SK-N-SH (cell line): ENCODE data around the gene MRGPRG. TPM values are rescaled to one million over a fixed set of nuclear protein-coding genes. Genes with fewer than 3 reads are reported as not detected.

Experiments
- CTCF ChIA-PET: fragments of 300-600, 350-600 bp; formaldehyde crosslinking; extraction: SDS; loops from one replicate; lab custom pipeline; 2021; lab: Yijun Ruan, JAX
- POLR2A ChIA-PET: fragments of 350-600 bp; sonication (Branson Sonifier 250); formaldehyde crosslinking; extraction: SDS; loops from one replicate; lab custom pipeline; 2020; ENCODE audit warnings: antibody characterized with exemption, inconsistent platforms; lab: Yijun Ruan, JAX
- DNase-seq: peaks from one replicate; pipeline ENCODE4 v3.0.0; 2012
- H2AFZ ChIP-seq: fragments of 200-600 bp; sonication (generic); 2 replicates; pipeline ENCODE4 v1.8.1; 2016; ENCODE audit warnings: antibody characterized with exemption, mild to moderate bottlenecking, low read depth
- H3F3A ChIP-seq: fragments of 200-600 bp; sonication (generic); replicated peaks from 2 replicates; pipeline ENCODE3; 2016; ENCODE audit warnings: antibody characterized with exemption, mild to moderate bottlenecking; ENCODE audit not compliant: insufficient read depth
- H3K27ac ChIP-seq, 2 experiments: fragments of 200-500 bp in 1 of 2; fragments of 200-600 bp in 1 of 2; sonication (Bioruptor generic) in 1 of 2; sonication (generic), shearing (Covaris generic) in 1 of 2; 2 replicates each; pipeline versions ENCODE4 v1.5.1 to v1.6.1; 2014 to 2016; ENCODE audit warnings: low read depth in 2 of 2, inconsistent platforms in 1 of 2, low read length in 1 of 2, mild to moderate bottlenecking in 1 of 2, mixed read lengths in 1 of 2
- H3K27me3 ChIP-seq: fragments of 200-600 bp; sonication (generic), shearing (Covaris generic); 2 replicates; pipeline ENCODE4 v1.6.1; 2016; ENCODE audit warnings: mixed run types; ENCODE audit not compliant: insufficient read depth
- H3K36me3 ChIP-seq, 2 experiments: fragments of 200-500 bp in 1 of 2; fragments of 200-600 bp in 1 of 2; sonication (Bioruptor generic) in 1 of 2; sonication (generic) in 1 of 2; replicated peaks in 1 of 2; 2 replicates each; pipeline versions ENCODE3 to v1.5.1; 2014 to 2016; ENCODE audit warnings: low read length in 1 of 2, mild to moderate bottlenecking in 1 of 2; ENCODE audit not compliant: insufficient read depth in 2 of 2, control insufficient read depth in 1 of 2
- H3K4me1 ChIP-seq, 2 experiments: fragments of 200-500 bp in 1 of 2; fragments of 200-600 bp in 1 of 2; sonication (Bioruptor generic) in 1 of 2; sonication (generic), shearing (Covaris generic) in 1 of 2; 2 replicates each; pipeline versions ENCODE4 v1.5.1 to v1.6.1; 2014 to 2016; ENCODE audit warnings: low read depth in 1 of 2, low read length in 1 of 2, mixed run types in 1 of 2; ENCODE audit not compliant: insufficient read depth in 2 of 2, control insufficient read depth in 1 of 2
- H3K4me2 ChIP-seq: fragments of 200-600 bp; sonication (generic), shearing (Covaris generic); 2 replicates; pipeline ENCODE4 v1.6.1; 2017; ENCODE audit warnings: mixed run types
- H3K4me3 ChIP-seq, 2 experiments: fragments of 200-500 bp in 1 of 2; fragments of 200-600 bp in 1 of 2; sonication (Bioruptor generic) in 1 of 2; sonication (generic), shearing (Covaris generic) in 1 of 2; 2 replicates each; pipeline versions ENCODE4 v1.5.1 to v1.8.1; 2014 to 2016; ENCODE audit warnings: low read depth in 2 of 2, inconsistent platforms in 1 of 2, low read length in 1 of 2, mild to moderate bottlenecking in 1 of 2, mixed read lengths in 1 of 2, moderate library complexity in 1 of 2
- H3K79me2 ChIP-seq: fragments of 200-600 bp; sonication (generic); 2 replicates; pipeline ENCODE4 v1.8.1; 2017; ENCODE audit warnings: mild to moderate bottlenecking; ENCODE audit not compliant: insufficient read depth
- H3K9ac ChIP-seq: fragments of 200-600 bp; sonication (generic); 2 replicates; pipeline ENCODE4 v1.6.1; 2017; ENCODE audit warnings: mixed run types
- H3K9me2 ChIP-seq: fragments of 200-600 bp; sonication (generic); 2 replicates; pipeline ENCODE4 v1.6.1; 2017; ENCODE audit warnings: mixed run types
- H3K9me3 ChIP-seq: fragments of 200-600 bp; sonication (generic); 2 replicates; pipeline ENCODE4 v1.6.1; 2017; ENCODE audit warnings: mixed run types, mild to moderate bottlenecking, moderate library complexity
- H4K20me1 ChIP-seq: fragments of 200-600 bp; sonication (generic); 2 replicates; pipeline ENCODE4 v1.6.1; 2017; ENCODE audit warnings: mild to moderate bottlenecking, mixed run types; ENCODE audit not compliant: insufficient read depth
- CHD2 ChIP-seq: fragments of 150-350 bp; IDR thresholded peaks from 2 replicates; pipeline ENCODE4 v1.6.1; 2018; ENCODE audit warnings: low read length; ENCODE audit not compliant: partially characterized antibody
- EZH2phosphoT487 ChIP-seq: fragments of 200-600 bp; sonication (generic); IDR thresholded peaks from 2 replicates; pipeline ENCODE4 v1.6.1; 2017; ENCODE audit warnings: low read depth, mixed run types, mild to moderate bottlenecking, antibody characterized with exemption, moderate library complexity, borderline replicate concordance
- FOXJ3 ChIP-seq: sonication (generic); formaldehyde crosslinking; IDR thresholded peaks from 2 replicates; pipeline ENCODE4 v1.5.1; 2020; ENCODE audit warnings: mild to moderate bottlenecking, missing genetic modification reagents
- GABPA ChIP-seq: IDR thresholded peaks from 2 replicates; pipeline ENCODE4 v1.4.0; 2012; ENCODE audit warnings: low read depth, mild to moderate bottlenecking
- GATA2 ChIP-seq: sonication (generic); formaldehyde crosslinking; IDR thresholded peaks from 2 replicates; pipeline ENCODE4 v1.5.0; 2020; ENCODE audit warnings: mild to moderate bottlenecking, missing genetic modification reagents
- JUND ChIP-seq: IDR thresholded peaks from 2 replicates; pipeline ENCODE4 v1.4.0; 2012
- NFIC ChIP-seq: IDR thresholded peaks from 2 replicates; pipeline ENCODE4 v1.4.0; 2012; ENCODE audit warnings: borderline replicate concordance
- NRF1 ChIP-seq: IDR thresholded peaks from 2 replicates; pipeline ENCODE4 v1.6.1; 2012; ENCODE audit warnings: low read depth, mild to moderate bottlenecking, low read length
- POLR2AphosphoS5 ChIP-seq: IDR thresholded peaks from 2 replicates; pipeline ENCODE4 v1.6.1; 2012; ENCODE audit warnings: low read depth, low read length
- RAD21 ChIP-seq: IDR thresholded peaks from 2 replicates; pipeline ENCODE4 v1.6.1; 2012; ENCODE audit warnings: mild to moderate bottlenecking, low read length
- SIN3A ChIP-seq: IDR thresholded peaks from 2 replicates; pipeline ENCODE4 v1.6.1; 2012; ENCODE audit warnings: low read depth, mild to moderate bottlenecking, low read length, moderate library complexity, borderline replicate concordance
- SMC3 ChIP-seq: IDR thresholded peaks from 2 replicates; pipeline ENCODE4 v1.6.1; 2012; ENCODE audit warnings: low read depth, low read length, improper control_type of control experiment
- TAF1 ChIP-seq: IDR thresholded peaks from 2 replicates; pipeline ENCODE4 v1.6.1; 2012; ENCODE audit warnings: low read depth, mild to moderate bottlenecking, low read length, moderate library complexity, borderline replicate concordance
- TCF12 ChIP-seq: IDR thresholded peaks from 2 replicates; pipeline ENCODE4 v1.4.0; 2012
- TEAD4 ChIP-seq: IDR thresholded peaks from 2 replicates; pipeline ENCODE4 v1.4.0; 2012; ENCODE audit warnings: mild to moderate bottlenecking, borderline replicate concordance; ENCODE audit not compliant: insufficient read depth
- YY1 ChIP-seq: IDR thresholded peaks from 2 replicates; pipeline ENCODE4 v1.4.0; 2012; ENCODE audit warnings: low read depth, mild to moderate bottlenecking
- WGBS: methylation state at CpG from one replicate; pipeline ENCODE4 v1.1.6; 2017; ENCODE audit warnings: low lambda C conversion rate; 5-methylcytosine and 5-hydroxymethylcytosine counted together
- polyA plus RNA-seq, 3 experiments: library from polyadenylated mRNA; depleted of rRNA; stranded (reverse); fragments of >200 nt; gene quantifications; 2 replicates each; pipeline ENCODE4 v1.2.3, GENCODE V29; 2012
- TF ChIP-seq, protein P1 (sequence below): IDR thresholded peaks from 2 replicates; pipeline ENCODE4 v1.4.0; 2012; ENCODE audit warnings: low read depth
- TF ChIP-seq, protein P2 (sequence below): fragments of 200-600 bp; sonication (generic); IDR thresholded peaks from 2 replicates; pipeline ENCODE4 v1.6.1; 2017; ENCODE audit warnings: antibody characterized with exemption, mild to moderate bottlenecking, moderate library complexity
- TF ChIP-seq, protein P3 (sequence below): IDR thresholded peaks from 2 replicates; pipeline ENCODE4 v1.6.1; 2012; ENCODE audit warnings: mild to moderate bottlenecking, low read depth, low read length, moderate library complexity

The MRGPRG gene
- polyA plus RNA-seq, 1 of the 3 experiments (the other 2 are of a cell fraction) = not detected

DNA sequence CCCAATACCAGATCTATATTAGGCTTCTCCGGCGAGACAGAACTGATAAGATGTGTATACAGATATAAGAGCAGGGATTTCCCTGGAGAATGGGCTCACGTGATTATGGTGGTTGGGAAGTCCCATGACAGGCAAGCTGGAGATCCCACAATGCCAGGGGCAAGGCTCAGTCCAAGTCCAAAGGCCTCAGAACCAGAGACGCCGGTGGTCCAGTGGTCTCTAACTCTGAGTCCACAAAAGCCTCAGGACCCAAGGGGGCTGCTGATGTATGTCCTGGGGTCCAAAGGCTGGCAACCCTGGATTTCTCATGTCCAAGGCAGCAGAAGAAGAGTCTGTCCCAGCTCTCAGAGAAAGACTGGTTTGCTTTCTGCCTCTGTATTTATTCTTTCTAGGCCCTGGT lies 37.7 kb downstream of the MRGPRG start:
- H3K4me3 ChIP-seq = no peak overlapping the region
- ChIA-PET CTCF (no interaction called here), POLR2A (no interaction called here)
- no peaks in the 10 kb centered on the region for H3K9me2 ChIP-seq
- no peak for TF ChIP-seq NRF1
- no peak for TF ChIP-seq FOXJ3 (CRISPR knock-in tag)
- TF ChIP-seq, protein P1, sequence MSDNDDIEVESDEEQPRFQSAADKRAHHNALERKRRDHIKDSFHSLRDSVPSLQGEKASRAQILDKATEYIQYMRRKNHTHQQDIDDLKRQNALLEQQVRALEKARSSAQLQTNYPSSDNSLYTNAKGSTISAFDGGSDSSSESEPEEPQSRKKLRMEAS = no peak
- no peak for TF ChIP-seq TAF1
- no peak for TF ChIP-seq GABPA
- no peak for TF ChIP-seq SMC3
- TF ChIP-seq YY1 = no peak
- no peak for TF ChIP-seq RAD21
- TF ChIP-seq, protein P2, sequence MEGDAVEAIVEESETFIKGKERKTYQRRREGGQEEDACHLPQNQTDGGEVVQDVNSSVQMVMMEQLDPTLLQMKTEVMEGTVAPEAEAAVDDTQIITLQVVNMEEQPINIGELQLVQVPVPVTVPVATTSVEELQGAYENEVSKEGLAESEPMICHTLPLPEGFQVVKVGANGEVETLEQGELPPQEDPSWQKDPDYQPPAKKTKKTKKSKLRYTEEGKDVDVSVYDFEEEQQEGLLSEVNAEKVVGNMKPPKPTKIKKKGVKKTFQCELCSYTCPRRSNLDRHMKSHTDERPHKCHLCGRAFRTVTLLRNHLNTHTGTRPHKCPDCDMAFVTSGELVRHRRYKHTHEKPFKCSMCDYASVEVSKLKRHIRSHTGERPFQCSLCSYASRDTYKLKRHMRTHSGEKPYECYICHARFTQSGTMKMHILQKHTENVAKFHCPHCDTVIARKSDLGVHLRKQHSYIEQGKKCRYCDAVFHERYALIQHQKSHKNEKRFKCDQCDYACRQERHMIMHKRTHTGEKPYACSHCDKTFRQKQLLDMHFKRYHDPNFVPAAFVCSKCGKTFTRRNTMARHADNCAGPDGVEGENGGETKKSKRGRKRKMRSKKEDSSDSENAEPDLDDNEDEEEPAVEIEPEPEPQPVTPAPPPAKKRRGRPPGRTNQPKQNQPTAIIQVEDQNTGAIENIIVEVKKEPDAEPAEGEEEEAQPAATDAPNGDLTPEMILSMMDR = no peak
- TF ChIP-seq TEAD4 = no peak
- no peak for TF ChIP-seq POLR2AphosphoS5
- TF ChIP-seq GATA2 (CRISPR knock-in tag) = no peak
- no peak for TF ChIP-seq TCF12
- TF ChIP-seq JUND = no peak
- TF ChIP-seq NFIC = no peak
- no peak for TF ChIP-seq CHD2
- no peak for TF ChIP-seq EZH2phosphoT487
- no peak for TF ChIP-seq SIN3A
- TF ChIP-seq, protein P3, sequence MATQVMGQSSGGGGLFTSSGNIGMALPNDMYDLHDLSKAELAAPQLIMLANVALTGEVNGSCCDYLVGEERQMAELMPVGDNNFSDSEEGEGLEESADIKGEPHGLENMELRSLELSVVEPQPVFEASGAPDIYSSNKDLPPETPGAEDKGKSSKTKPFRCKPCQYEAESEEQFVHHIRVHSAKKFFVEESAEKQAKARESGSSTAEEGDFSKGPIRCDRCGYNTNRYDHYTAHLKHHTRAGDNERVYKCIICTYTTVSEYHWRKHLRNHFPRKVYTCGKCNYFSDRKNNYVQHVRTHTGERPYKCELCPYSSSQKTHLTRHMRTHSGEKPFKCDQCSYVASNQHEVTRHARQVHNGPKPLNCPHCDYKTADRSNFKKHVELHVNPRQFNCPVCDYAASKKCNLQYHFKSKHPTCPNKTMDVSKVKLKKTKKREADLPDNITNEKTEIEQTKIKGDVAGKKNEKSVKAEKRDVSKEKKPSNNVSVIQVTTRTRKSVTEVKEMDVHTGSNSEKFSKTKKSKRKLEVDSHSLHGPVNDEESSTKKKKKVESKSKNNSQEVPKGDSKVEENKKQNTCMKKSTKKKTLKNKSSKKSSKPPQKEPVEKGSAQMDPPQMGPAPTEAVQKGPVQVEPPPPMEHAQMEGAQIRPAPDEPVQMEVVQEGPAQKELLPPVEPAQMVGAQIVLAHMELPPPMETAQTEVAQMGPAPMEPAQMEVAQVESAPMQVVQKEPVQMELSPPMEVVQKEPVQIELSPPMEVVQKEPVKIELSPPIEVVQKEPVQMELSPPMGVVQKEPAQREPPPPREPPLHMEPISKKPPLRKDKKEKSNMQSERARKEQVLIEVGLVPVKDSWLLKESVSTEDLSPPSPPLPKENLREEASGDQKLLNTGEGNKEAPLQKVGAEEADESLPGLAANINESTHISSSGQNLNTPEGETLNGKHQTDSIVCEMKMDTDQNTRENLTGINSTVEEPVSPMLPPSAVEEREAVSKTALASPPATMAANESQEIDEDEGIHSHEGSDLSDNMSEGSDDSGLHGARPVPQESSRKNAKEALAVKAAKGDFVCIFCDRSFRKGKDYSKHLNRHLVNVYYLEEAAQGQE = no peak
- H3K79me2 ChIP-seq = no peaks in the 10 kb centered on the region
- WGBS = 63% methylated on average over 3 of the region's 5 CpGs
- no peak overlapping the region for H3K9ac ChIP-seq
- H3K4me1 ChIP-seq = no peaks in the 10 kb centered on the region
- DNase-seq = no peak
- H3K27ac ChIP-seq = no peak overlapping the region
- H3F3A ChIP-seq = no peaks in the 10 kb centered on the region
- H2AFZ ChIP-seq = no peak overlapping the region
- peaks cover 5% of the 10 kb centered on the region; the same call in 1 of the 2 replicates for H3K9me3 ChIP-seq
- H3K27me3 ChIP-seq = no peaks in the 10 kb centered on the region
- no peaks in the 10 kb centered on the region for H4K20me1 ChIP-seq
- no peak overlapping the region for H3K4me2 ChIP-seq
- no peaks in the 10 kb centered on the region for H3K36me3 ChIP-seq
